Stimulated activated memory B cell treated with anti-CD40 and anti-IgM and Interleukin-4, amounts not matched to agents 10 μg/mL and 1 μg/mL and 100 μg/mL, for 72 hours (primary cell): ENCODE data around the gene CLEC4M.
"Not testable (repeated sequence)": the region's sequence is repeated elsewhere in the genome, so short reads cannot be mapped to it uniquely, and the experiment has no call there.

ENCODE experiments used
- ATAC-seq: fragments of 150-1000 bp; cut with Tn5 transposase; 2 replicates; pipeline ENCODE4 v1.10.0; 2021
- H3K27ac Mint-ChIP-seq: one replicate; pipeline ENCODE4 v1.8.0; 2022; ENCODE audit warnings: mild to moderate bottlenecking, mixed read lengths
- H3K27me3 Mint-ChIP-seq: one replicate; pipeline ENCODE4 v1.8.0; 2022; ENCODE audit warnings: mixed read lengths
- H3K36me3 Mint-ChIP-seq: one replicate; pipeline ENCODE4 v1.8.0; 2022; ENCODE audit warnings: mixed read lengths
- H3K4me1 Mint-ChIP-seq: one replicate; pipeline ENCODE4 v1.8.0; 2022; ENCODE audit warnings: mixed read lengths
- H3K4me3 Mint-ChIP-seq: one replicate; pipeline ENCODE4 v1.8.0; 2022; ENCODE audit warnings: mild to moderate bottlenecking, moderate library complexity, mixed read lengths
- H3K9me3 Mint-ChIP-seq: one replicate; pipeline ENCODE4 v1.8.0; 2022; ENCODE audit warnings: mixed read lengths

The CLEC4M gene

GRCh38 chr19:7793493-7793892 lies 30.4 kb downstream of the CLEC4M start:
- peaks cover 5% of the 10 kb centered on the region for H3K9me3 Mint-ChIP-seq
- no peak overlapping the region for H3K4me3 Mint-ChIP-seq
- peaks cover 18% of the 10 kb centered on the region for H3K4me1 Mint-ChIP-seq
- H3K27me3 Mint-ChIP-seq, result peaks cover 13% of the 10 kb centered on the region
- H3K36me3 Mint-ChIP-seq, result no peaks in the 10 kb centered on the region
- no peak for ATAC-seq
- no peak overlapping the region for H3K27ac Mint-ChIP-seq

- Mint-ChIP-seq H3K36me3 (no peaks in the 10 kb centered on the region), H3K4me3 (no peak overlapping the region), H3K9me3 (peaks cover 5% of the 10 kb centered on the region), H3K27me3 (no peaks in the 10 kb centered on the region), H3K4me1 (peaks cover 14% of the 10 kb centered on the region), H3K27ac (no peak overlapping the region)
- ATAC-seq, result no peak
Observed at GRCh38 chr19:7795555-7796161, 32.6 kb downstream of the CLEC4M start.

GRCh38 chr19:7799640-7800355 lies 36.8 kb downstream of the CLEC4M start:
- no peaks in the 10 kb centered on the region for H3K27me3 Mint-ChIP-seq
- peaks cover 5% of the 10 kb centered on the region for H3K36me3 Mint-ChIP-seq
- H3K27ac Mint-ChIP-seq, result no peak overlapping the region
- peak; percentile 68 for ATAC-seq
- peaks cover 7% of the 10 kb centered on the region for H3K9me3 Mint-ChIP-seq
- H3K4me1 Mint-ChIP-seq, result peaks cover 7% of the 10 kb centered on the region
- H3K4me3 Mint-ChIP-seq, result peak overlapping the region; percentile 50

- no peak overlapping the region for H3K4me3 Mint-ChIP-seq
- no peak overlapping the region for H3K27ac Mint-ChIP-seq
- peaks cover 7% of the 10 kb centered on the region for H3K9me3 Mint-ChIP-seq
- H3K36me3 Mint-ChIP-seq, result peaks cover 5% of the 10 kb centered on the region
- no peak for ATAC-seq
- H3K4me1 Mint-ChIP-seq, result peaks cover 7% of the 10 kb centered on the region
- H3K27me3 Mint-ChIP-seq, result no peaks in the 10 kb centered on the region
Observed at GRCh38 chr19:7801020-7801570, 38.1 kb downstream of the CLEC4M start.

GRCh38 chr19:7806234-7806633 lies 43.2 kb downstream of the CLEC4M start:
- Mint-ChIP-seq H3K4me3 (no peak overlapping the region), H3K27ac (no peak overlapping the region), H3K36me3 (peaks cover 13% of the 10 kb centered on the region), H3K4me1 (peaks cover 15% of the 10 kb centered on the region), H3K27me3 (no peaks in the 10 kb centered on the region), H3K9me3 (peaks cover 10% of the 10 kb centered on the region)
- no peak for ATAC-seq

GRCh38 chr19:7806876-7807275 lies 43.8 kb downstream of the CLEC4M start:
- Mint-ChIP-seq H3K4me3 (no peak overlapping the region), H3K27me3 (no peaks in the 10 kb centered on the region), H3K36me3 (peaks cover 13% of the 10 kb centered on the region), H3K4me1 (peaks cover 15% of the 10 kb centered on the region), H3K9me3 (peaks cover 15% of the 10 kb centered on the region), H3K27ac (peak overlapping the region; percentile 38)
- no peak for ATAC-seq

- H3K27me3 Mint-ChIP-seq, result no peaks in the 10 kb centered on the region
- peaks cover 8% of the 10 kb centered on the region for H3K36me3 Mint-ChIP-seq
- peak overlapping the region; percentile 38 for H3K27ac Mint-ChIP-seq
- ATAC-seq, result no peak
- H3K9me3 Mint-ChIP-seq, result peaks cover 12% of the 10 kb centered on the region
- no peak overlapping the region for H3K4me3 Mint-ChIP-seq
- peaks cover 15% of the 10 kb centered on the region for H3K4me1 Mint-ChIP-seq
Observed at GRCh38 chr19:7808108-7808507, 45.1 kb downstream of the CLEC4M start.

GRCh38 chr19:7811989-7812388 lies 48.9 kb downstream of the CLEC4M start:
- ATAC-seq, result no peak
- peaks cover 15% of the 10 kb centered on the region for H3K9me3 Mint-ChIP-seq
- H3K27me3 Mint-ChIP-seq, result no peaks in the 10 kb centered on the region
- peaks cover 36% of the 10 kb centered on the region for H3K4me1 Mint-ChIP-seq
- no peak overlapping the region for H3K4me3 Mint-ChIP-seq
- peaks cover 14% of the 10 kb centered on the region for H3K36me3 Mint-ChIP-seq
- H3K27ac Mint-ChIP-seq, result no peak overlapping the region

- peak; percentile 83 for ATAC-seq
- H3K27me3 Mint-ChIP-seq, result peaks cover 9% of the 10 kb centered on the region
- peak overlapping the region; percentile 32 for H3K4me3 Mint-ChIP-seq
- peaks cover 34% of the 10 kb centered on the region for H3K4me1 Mint-ChIP-seq
- peak overlapping the region; percentile 77 for H3K27ac Mint-ChIP-seq
- H3K36me3 Mint-ChIP-seq, result peaks cover 14% of the 10 kb centered on the region
- peaks cover 15% of the 10 kb centered on the region for H3K9me3 Mint-ChIP-seq
Observed at GRCh38 chr19:7815325-7815724, 52.3 kb downstream of the CLEC4M start.

GRCh38 chr19:7816040-7816439 lies 53.0 kb downstream of the CLEC4M start:
- Mint-ChIP-seq H3K27me3 (peaks cover 16% of the 10 kb centered on the region), H3K4me3 (peak overlapping the region; percentile 32), H3K4me1 (peaks cover 34% of the 10 kb centered on the region), H3K27ac (peak overlapping the region; percentile 77)
- not testable (repeated sequence) for ATAC-seq, H3K36me3 Mint-ChIP-seq, H3K9me3 Mint-ChIP-seq

- Mint-ChIP-seq H3K27me3 (peaks cover 24% of the 10 kb centered on the region), H3K9me3 (peaks cover 4% of the 10 kb centered on the region), H3K36me3 (peaks cover 5% of the 10 kb centered on the region), H3K27ac (no peak overlapping the region), H3K4me3 (no peak overlapping the region), H3K4me1 (peaks cover 34% of the 10 kb centered on the region)
- ATAC-seq, result no peak
Observed at GRCh38 chr19:7817801-7818200, 54.8 kb downstream of the CLEC4M start.

GRCh38 chr19:7818806-7819205 lies 55.8 kb downstream of the CLEC4M start:
- Mint-ChIP-seq H3K4me1 (peaks cover 34% of the 10 kb centered on the region), H3K27me3 (peaks cover 34% of the 10 kb centered on the region), H3K36me3 (peaks cover 5% of the 10 kb centered on the region), H3K9me3 (peaks cover 4% of the 10 kb centered on the region), H3K27ac (peak overlapping the region; percentile 57), H3K4me3 (no peak overlapping the region)
- ATAC-seq, result no peak
